GM12801 (cell line): ENCODE results near the gene IDH2.

Experiments used
- CTCF ChIP-seq: IDR thresholded peaks from one replicate; pipeline ENCODE4 v1.5.1; 2011; ENCODE audit warnings: control low read depth; ENCODE audit not compliant: insufficient read length; ENCODE audit errors: extremely low read depth

Gene IDH2

GRCh38 chr15:90062462-90062932 lies 39.8 kb downstream of the IDH2 start:
- no peak for TF ChIP-seq CTCF

- no peak for TF ChIP-seq CTCF
Observed at GRCh38 chr15:90062023-90062442, 40.2 kb downstream of the IDH2 start.

GRCh38 chr15:90060797-90061196 lies 41.5 kb downstream of the IDH2 start:
- TF ChIP-seq CTCF = no peak

GRCh38 chr15:90059208-90059985 lies 42.9 kb downstream of the IDH2 start:
- no peak for TF ChIP-seq CTCF

GRCh38 chr15:90058775-90059174 lies 43.5 kb downstream of the IDH2 start:
- TF ChIP-seq CTCF = no peak

- TF ChIP-seq CTCF = no peak
Observed at GRCh38 chr15:90058308-90058707, 44.0 kb downstream of the IDH2 start.

GRCh38 chr15:90056529-90056928 lies 45.7 kb downstream of the IDH2 start:
- no peak for TF ChIP-seq CTCF

- no peak for TF ChIP-seq CTCF
Observed at GRCh38 chr15:90055182-90055581, 47.1 kb downstream of the IDH2 start.
